ENCODE results near the gene CEL.
A peak's percentile ranks its signal among the peaks of the same experiment; 100 is the strongest.
"Not testable (repeated sequence)": the region's sequence is repeated elsewhere in the genome, so short reads cannot be mapped to it uniquely, and the experiment has no call there.

The CEL gene

DNA sequence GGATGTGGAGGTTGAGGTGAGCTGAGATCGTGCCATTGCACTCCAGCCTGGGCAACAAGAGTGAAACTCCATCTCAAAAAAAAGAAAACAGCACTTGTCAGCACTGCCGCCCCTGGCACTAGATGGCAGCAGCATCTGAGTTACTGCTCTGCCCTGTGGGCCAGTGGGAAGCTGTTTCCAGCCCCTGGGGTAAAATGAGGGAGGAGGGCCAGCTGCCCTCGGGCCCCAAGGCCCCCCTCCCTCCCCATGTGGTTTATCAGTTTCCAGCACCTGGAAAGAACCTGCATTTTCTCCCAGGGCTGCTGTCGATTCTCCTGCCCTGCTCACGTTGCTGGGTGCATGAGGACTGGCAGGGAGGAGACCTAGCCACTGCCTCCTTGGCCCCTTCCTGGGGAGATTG lies 13.2 kb upstream of the CEL start:
- no peak for DNase-seq (ENCODE audit: low read depth)

DNA sequence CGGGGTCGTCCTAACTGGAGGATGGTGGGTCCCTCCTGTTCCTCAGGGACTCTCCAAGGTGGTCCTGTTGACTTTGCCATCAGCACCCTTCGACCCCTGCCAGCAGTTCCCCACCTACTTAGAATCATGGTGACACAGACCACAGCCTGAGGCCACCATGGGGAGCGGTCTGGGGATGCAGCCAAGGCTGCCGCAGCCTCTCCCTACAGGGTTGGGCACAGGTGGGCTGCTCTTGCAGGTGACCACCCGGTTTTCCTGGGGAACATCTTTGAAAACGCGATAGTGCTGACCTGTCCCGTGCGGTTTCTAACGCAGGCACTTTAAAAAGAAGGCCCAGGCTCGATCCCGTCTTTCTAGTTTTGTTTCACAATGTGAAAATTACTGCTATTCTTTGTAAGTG lies 12.7 kb upstream of the CEL start:
- DNase-seq (ENCODE audit: low read depth): no peak

GRCh38 chr9:133050142-133050541 lies 11.6 kb upstream of the CEL start:
- DNase-seq (ENCODE audit: low read depth): no peak

DNA sequence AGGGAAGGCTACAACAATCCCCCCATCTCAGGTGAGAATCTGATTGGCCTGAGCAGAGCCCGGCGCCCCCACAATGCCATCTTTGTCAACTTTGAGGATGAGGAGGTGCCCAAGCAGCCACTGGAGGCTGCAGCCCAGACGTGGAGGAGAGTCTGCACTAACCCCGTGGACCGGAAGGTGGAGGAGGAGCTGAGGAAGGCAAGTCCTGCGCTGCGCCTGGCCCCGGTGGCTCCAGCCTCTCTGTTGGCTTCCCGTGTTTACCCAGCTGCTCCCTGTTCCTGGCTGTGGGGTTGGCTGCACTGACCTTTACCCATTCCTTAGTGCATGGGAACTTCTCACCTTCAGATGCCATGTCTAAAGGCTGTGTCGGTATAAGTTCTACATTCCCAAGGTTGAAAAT lies 11.0 kb upstream of the CEL start:
- DNase-seq (ENCODE audit: low read depth): no peak

- DNase-seq (ENCODE audit: low read depth): no peak
These were observed 10.4 kb upstream of the CEL start for GRCh38 chr9:133051281-133051900.

- DNase-seq (ENCODE audit: low read depth): no peak
These were observed 9.7 kb upstream of the CEL start for GRCh38 chr9:133051966-133052539.

GRCh38 chr9:133054194-133054890 lies 7.4 kb upstream of the CEL start:
- no peak for DNase-seq (ENCODE audit: low read depth)

GRCh38 chr9:133054966-133055365 lies 6.8 kb upstream of the CEL start:
- DNase-seq (ENCODE audit: low read depth): peak; percentile 91

DNA sequence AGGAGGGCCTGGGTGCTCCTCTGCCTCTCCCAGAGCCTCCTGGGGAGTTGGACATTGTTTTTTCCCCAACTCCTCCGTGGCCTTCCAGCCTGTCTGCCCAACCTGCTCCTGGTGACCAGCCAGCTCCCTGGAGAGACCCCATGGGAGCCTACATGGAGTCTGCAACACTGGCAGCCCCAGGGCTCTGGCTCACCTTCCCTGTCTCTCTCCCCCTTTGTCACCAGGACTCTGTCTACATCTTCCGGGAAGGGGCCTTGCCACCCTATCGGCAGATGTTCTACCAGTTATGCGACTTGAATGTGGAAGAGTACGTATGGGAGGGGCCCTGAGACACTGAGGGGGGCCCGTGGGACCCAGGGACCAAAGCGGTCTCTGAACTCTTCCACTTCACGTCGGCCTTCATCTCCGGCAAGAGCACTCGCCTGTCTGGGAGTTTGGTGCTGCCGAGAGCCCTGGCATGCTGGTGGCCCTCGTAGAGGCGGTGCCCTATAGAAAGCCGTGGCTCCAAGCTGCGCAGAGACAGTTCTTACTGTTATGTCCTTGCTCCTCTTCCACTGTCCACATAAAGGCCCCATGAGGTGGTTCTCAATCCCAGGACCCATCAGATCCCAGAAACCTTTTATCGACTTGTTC lies 5.9 kb upstream of the CEL start:
- no peak for DNase-seq (ENCODE audit: low read depth)

- no peak for DNase-seq (ENCODE audit: low read depth)
These were observed 5.2 kb upstream of the CEL start for GRCh38 chr9:133056533-133056932.

- no peak for DNase-seq (ENCODE audit: low read depth)
These were observed 4.8 kb upstream of the CEL start for GRCh38 chr9:133057006-133057405.

- DNase-seq (ENCODE audit: low read depth): no peak
These were observed 4.2 kb upstream of the CEL start for GRCh38 chr9:133057553-133057952.

DNA sequence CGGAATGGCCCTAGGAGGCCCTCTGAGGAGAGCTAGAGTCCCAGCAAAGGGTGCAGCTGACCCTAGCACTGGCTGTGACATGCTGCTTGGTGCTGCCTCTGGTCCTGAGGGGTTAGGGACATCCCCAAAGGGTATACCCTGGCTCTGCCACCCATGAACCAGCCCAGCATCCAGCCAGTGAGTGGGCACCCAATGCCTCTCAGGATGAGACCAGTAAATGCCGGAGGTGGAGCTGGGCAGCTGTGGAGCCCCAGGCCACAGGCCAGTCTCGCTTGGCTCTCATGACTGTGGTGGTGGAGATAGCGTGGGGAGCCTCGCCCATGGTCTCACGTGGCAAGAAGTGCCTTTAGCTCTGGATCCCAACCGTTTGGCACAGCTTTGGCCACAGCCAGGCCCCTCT lies 3.7 kb upstream of the CEL start:
- no peak for DNase-seq (ENCODE audit: low read depth)

DNA sequence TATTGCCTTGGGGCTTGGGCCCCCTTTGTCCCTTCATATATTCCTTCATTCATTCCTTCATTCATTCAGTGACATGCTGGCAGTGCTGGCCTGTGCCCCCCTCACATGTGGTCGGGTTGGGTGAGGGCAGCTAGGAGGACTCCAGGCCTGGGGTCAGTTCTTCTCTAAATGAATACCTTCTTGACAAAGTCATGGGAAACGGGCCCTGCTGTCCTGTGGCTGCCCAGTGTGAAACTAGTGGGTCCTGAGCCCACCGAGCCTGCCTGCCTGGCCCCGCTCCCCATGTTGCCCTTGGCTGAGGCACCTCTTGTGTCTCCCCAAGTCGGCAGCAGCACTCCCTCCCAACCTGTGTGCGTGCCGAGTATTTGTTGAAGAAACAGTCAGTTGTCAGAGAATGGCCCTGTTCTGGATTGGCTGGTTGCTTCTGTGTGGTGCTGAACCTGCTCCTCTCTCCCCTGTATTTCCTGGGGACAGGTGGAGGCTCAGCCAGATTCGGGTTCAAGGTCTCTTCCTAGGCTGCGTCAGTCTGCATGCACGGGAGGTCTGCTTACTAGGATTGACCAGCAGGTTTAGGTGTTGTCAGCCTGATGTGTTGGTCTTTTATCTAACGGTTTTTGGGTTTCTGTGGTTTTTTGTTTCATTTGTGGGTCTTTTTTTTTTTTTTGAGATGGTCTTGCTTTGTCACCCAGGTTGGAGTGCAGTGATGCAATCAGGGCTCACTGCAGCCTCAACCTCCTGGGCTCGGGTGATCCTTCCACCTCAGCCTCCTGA lies 3.0 kb upstream of the CEL start:
- no peak for DNase-seq (ENCODE audit: low read depth)

DNA sequence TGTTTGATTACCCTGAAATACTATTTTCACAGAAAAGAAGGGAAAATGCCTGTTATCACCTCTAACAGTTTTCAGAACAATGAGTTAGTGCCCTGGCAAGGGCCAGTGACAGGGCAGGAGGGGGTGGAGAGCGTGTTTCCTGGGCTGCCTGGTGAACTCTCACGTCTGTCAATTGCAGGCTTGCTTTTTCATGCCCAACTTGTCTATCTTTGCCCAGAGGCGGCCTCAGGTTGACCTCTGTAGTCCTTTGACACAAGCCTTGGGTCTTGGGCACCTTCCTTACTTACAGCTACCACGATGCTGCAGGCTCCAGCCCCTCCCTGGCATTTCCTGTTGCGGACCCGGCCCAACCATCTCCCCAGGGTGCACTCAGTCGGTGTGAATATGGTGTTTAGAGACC lies 2.2 kb upstream of the CEL start:
- DNase-seq (ENCODE audit: low read depth): no peak

DNA sequence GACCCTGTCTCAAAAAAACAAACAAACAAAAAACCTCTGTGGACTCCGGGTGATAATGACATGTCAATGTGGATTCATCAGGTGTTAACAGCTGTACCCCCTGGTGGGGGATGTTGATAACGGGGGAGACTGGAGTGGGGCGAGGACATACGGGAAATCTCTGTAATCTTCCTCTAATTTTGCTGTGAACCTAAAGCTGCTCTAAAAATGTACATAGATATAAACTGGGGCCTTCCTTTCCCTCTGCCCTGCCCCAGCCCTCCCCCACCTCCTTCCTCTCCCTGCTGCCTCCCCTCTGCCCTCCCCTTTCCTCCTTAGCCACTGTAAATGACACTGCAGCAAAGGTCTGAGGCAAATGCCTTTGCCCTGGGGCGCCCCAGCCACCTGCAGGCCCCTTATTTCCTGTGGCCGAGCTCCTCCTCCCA lies 1.4 kb upstream of the CEL start:
- no peak for DNase-seq (ENCODE audit: low read depth)

DNA sequence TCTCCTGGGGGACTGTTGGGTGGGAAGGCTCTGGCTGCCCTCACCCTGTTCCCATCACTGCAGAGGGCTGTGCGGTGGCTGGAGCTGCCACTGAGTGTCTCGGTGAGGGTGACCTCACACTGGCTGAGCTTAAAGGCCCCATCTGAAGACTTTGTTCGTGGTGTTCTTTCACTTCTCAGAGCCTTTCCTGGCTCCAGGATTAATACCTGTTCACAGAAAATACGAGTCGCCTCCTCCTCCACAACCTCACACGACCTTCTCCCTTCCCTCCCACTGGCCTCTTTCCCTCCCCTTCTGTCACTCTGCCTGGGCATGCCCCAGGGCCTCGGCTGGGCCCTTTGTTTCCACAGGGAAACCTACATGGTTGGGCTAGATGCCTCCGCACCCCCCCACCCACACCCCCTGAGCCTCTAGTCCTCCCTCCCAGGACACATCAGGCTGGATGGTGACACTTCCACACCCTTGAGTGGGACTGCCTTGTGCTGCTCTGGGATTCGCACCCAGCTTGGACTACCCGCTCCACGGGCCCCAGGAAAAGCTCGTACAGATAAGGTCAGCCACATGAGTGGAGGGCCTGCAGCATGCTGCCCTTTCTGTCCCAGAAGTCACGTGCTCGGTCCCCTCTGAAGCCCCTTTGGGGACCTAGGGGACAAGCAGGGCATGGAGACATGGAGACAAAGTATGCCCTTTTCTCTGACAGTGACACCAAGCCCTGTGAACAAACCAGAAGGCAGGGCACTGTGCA lies 590 bp upstream of the CEL start:
- not testable (repeated sequence) for DNase-seq (ENCODE audit: low read depth)

GRCh38 chr9:133062569-133062968 lies 788 bp downstream of the CEL start:
- not testable (repeated sequence) for DNase-seq (ENCODE audit: low read depth)

DNA sequence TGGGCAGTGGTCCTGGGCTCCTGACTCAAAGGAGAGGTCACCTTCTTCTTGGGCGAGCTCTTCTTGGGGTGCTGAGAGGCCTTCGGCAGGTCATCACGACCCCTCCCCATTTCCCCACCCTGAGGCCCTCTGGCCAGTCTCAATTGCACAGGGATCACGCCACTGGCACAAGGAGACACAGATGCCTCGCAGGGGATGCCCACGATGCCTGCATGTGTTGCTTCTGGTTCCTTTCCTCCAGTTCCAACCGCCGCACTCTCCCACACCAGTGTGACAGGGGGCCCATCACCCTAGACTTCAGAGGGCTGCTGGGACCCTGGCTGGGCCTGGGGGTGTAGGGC lies 1.3 kb downstream of the CEL start:
- DNase-seq (ENCODE audit: low read depth): no peak

GRCh38 chr9:133063500-133064231 lies 1.9 kb downstream of the CEL start:
- DNase-seq (ENCODE audit: low read depth): no peak

Data from GM04504 (cell line).